ENCODE data around the gene RADIL. TPM values are rescaled to one million over a fixed set of nuclear protein-coding genes. Genes with fewer than 3 reads are reported as not detected.

Gene RADIL
- total and polyA plus RNA-seq, 7 donors, result 0.65 to 3.8 (median 2.6) TPM

DNA sequence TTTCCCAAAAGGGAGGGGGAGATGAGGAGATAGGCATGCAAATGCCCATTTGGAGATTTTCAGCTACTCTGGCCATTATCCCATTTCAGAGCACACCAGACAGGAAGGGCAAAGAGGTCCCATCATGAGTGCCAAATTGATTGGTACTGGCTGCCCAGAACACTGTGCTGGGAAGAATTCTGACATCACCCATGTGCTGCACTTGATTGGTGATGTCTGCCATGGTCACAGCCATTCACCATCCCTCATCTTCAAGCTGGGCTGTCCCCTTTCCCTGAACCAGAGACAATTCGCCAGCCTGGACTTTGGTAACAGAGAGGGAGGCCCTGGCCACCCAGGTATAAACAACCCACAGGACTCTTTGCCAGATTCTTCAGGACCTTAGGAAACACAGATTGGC is 23.2 kb upstream of the RADIL start:
- DNase-seq (no peak), ATAC-seq (no peak)
- Histone ChIP-seq H3K36me3 (ENCODE audit: insufficient read depth in 1 of 2, low read depth in 1 of 2) (no peaks in the 10 kb centered on the region), H3K27me3 (ENCODE audit: insufficient read depth in 3 of 3, low read length in 2 of 3) (peaks cover 0 to 10% (median 4%) of the 10 kb centered on the region in 3 donors), H3K4me3 (no peak overlapping the region), H3K4me1 (no peaks in the 10 kb centered on the region), H3K27ac (no peak overlapping the region), H3K9me3 (no peaks in the 10 kb centered on the region)
- intact Hi-C loops (cut with DNase I), result no loop called here
- TF ChIP-seq, protein P1, sequence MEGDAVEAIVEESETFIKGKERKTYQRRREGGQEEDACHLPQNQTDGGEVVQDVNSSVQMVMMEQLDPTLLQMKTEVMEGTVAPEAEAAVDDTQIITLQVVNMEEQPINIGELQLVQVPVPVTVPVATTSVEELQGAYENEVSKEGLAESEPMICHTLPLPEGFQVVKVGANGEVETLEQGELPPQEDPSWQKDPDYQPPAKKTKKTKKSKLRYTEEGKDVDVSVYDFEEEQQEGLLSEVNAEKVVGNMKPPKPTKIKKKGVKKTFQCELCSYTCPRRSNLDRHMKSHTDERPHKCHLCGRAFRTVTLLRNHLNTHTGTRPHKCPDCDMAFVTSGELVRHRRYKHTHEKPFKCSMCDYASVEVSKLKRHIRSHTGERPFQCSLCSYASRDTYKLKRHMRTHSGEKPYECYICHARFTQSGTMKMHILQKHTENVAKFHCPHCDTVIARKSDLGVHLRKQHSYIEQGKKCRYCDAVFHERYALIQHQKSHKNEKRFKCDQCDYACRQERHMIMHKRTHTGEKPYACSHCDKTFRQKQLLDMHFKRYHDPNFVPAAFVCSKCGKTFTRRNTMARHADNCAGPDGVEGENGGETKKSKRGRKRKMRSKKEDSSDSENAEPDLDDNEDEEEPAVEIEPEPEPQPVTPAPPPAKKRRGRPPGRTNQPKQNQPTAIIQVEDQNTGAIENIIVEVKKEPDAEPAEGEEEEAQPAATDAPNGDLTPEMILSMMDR (IDR thresholded peaks at IDR 0.05), result no peak
- 70 to 91% (median 88%) methylated on average over 1 of the region's 1 CpG for WGBS, 3 donors

DNA sequence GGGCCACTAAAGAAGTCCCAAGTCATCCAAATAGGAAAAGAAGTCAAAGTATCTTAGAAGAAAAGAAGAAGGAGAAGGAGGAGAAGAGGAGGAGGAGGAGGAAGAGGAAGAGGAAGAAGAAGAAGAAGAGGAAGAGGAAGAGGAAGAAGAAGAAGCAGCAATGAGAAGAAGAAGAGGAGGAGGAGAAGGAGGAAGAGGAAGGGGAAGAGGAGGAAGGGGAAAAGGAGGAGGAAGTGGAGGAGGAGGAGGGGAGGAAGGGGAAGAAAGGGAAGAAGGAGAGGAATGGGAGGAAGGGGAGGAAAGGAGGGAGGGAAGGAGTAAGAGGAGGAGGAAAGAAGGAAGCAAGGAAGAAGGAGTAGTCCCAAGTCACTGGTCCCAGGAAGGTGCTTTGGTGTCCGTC is 21.7 kb upstream of the RADIL start:
- intact Hi-C loops (cut with DNase I), result no loop called here
- no peak overlapping the region for H3K4me3 ChIP-seq
- ATAC-seq (no peak), DNase-seq (no peak)
- TF ChIP-seq, protein P1 (IDR thresholded peaks at IDR 0.05), result no peak
- H3K9me3 ChIP-seq, result no peaks in the 10 kb centered on the region
- no peak overlapping the region for H3K27ac ChIP-seq
- whole genome bisulfite sequencing, 3 donors, result 61 to 88% (median 71%) methylated on average over 1 of the region's 1 CpG
- no peaks in the 10 kb centered on the region for H3K36me3 ChIP-seq (ENCODE audit: insufficient read depth in 1 of 2, low read depth in 1 of 2)
- peaks cover 0 to 12% (median 4%) of the 10 kb centered on the region in 3 donors for H3K27me3 ChIP-seq (ENCODE audit: insufficient read depth in 3 of 3, low read length in 2 of 3)
- no peaks in the 10 kb centered on the region for H3K4me1 ChIP-seq

DNA sequence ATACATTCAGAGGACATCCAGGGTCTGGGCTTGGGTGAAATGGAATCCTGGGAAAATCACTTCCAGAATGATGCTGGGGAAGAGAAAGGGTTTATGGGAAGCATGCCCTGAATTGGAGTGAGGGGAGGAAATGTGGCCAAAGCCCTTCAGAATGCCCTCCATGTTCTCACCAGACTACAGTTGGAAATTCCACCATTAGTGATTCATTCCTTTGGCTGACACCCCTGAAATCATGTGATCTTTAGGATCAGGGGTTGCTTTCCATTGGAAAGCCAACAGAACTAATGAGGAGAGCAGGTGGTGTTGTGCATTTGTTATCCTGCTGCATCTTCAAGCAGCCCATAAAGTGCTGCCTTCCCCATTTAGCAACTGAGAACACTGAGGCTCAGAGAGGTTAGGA is 20.8 kb upstream of the RADIL start:
- TF ChIP-seq, protein P1 (IDR thresholded peaks at IDR 0.05), result no peak
- ATAC-seq (no peak), DNase-seq (no peak)
- H3K36me3 ChIP-seq (ENCODE audit: insufficient read depth in 1 of 2, low read depth in 1 of 2), result no peaks in the 10 kb centered on the region
- no peak overlapping the region for H3K27ac ChIP-seq
- intact Hi-C loops (cut with DNase I), result no loop called here
- no peak overlapping the region for H3K4me3 ChIP-seq
- H3K27me3 ChIP-seq (ENCODE audit: insufficient read depth in 3 of 3, low read length in 2 of 3), result peaks cover 0 to 16% (median 4%) of the 10 kb centered on the region in 3 donors
- no peaks in the 10 kb centered on the region for H3K9me3 ChIP-seq
- no peaks in the 10 kb centered on the region for H3K4me1 ChIP-seq

DNA sequence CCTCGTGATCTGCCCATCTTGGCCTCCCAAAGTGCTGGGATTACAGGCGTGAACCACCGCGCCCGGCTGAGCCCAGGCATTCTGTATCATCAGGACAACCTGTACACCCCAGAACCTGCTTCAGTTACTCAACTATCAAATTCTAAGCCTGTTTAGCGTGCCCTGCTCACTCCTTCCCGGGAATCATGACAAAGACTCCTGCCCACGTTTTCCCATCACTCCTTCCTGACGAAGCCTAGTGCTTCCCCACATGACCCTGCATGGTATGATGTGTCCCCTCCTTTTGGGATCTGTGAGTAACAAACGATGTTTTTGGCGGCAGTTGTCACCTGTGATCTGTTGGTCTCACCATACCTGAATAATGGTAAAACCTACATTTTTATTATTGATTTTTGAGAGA is 12.2 kb upstream of the RADIL start:
- TF ChIP-seq, protein P1 (IDR thresholded peaks at IDR 0.05), result no peak
- peaks cover 0 to 11% (median 3%) of the 10 kb centered on the region in 3 donors for H3K27me3 ChIP-seq (ENCODE audit: insufficient read depth in 3 of 3, low read length in 2 of 3)
- ATAC-seq, result no peak
- intact Hi-C loops (cut with DNase I), result no loop called here
- WGBS, 3 donors, result 78 to 83% (median 80%) methylated on average over 11 of the region's 11 CpGs
- H3K27ac ChIP-seq, result no peak overlapping the region
- no peaks in the 10 kb centered on the region for H3K4me1 ChIP-seq
- no peak overlapping the region for H3K4me3 ChIP-seq
- H3K9me3 ChIP-seq, result no peaks in the 10 kb centered on the region
- no peaks in the 10 kb centered on the region for H3K36me3 ChIP-seq (ENCODE audit: insufficient read depth in 1 of 2, low read depth in 1 of 2)
- no peak for DNase-seq

DNA sequence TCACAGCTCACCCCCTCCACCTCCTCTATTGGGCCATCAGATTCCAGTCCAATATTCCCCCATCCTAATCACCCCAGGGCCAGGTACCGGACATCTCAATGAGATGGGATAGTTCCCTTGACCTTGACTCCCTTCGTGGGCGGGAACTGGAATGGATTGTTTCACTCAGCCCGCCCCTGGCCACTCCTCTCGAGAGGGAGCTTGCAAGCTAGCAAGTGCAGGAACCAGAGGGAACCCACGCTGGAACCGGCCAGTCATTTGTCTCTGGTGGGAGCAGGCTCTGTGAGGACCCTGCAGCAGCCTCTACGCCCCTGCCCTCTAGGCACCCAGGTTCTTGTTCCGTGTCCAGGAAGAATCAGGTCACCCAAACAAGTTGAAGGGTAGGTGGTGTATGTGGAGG is 11.0 kb upstream of the RADIL start:
- H3K4me3 ChIP-seq, result no peak overlapping the region
- ATAC-seq (no peak), DNase-seq (no peak)
- H3K27ac ChIP-seq, result no peak overlapping the region
- intact Hi-C loops (cut with DNase I), result no loop called here
- 86 to 89% (median 87%) methylated on average over 9 of the region's 9 CpGs for WGBS, 3 donors
- peaks cover 0 to 6% (median 3%) of the 10 kb centered on the region in 3 donors for H3K27me3 ChIP-seq (ENCODE audit: insufficient read depth in 3 of 3, low read length in 2 of 3)
- no peaks in the 10 kb centered on the region for H3K36me3 ChIP-seq (ENCODE audit: insufficient read depth in 1 of 2, low read depth in 1 of 2)
- no peaks in the 10 kb centered on the region for H3K4me1 ChIP-seq
- no peaks in the 10 kb centered on the region for H3K9me3 ChIP-seq
- TF ChIP-seq, protein P1 (IDR thresholded peaks at IDR 0.05), result no peak
